ENCODE measurements around the gene ASH1L.
"Not testable (repeated sequence)": the region's sequence is repeated elsewhere in the genome, so short reads cannot be mapped to it uniquely, and the experiment has no call there.

Gene ASH1L

GRCh38 chr1:155433128-155433830, 129.3 kb downstream of the ASH1L start:
- DNase-seq = not testable (repeated sequence)

GRCh38 chr1:155424091-155424490, 138.5 kb downstream of the ASH1L start:
- no peak for DNase-seq

GRCh38 chr1:155420788-155421187, 141.8 kb downstream of the ASH1L start:
- DNase-seq = no peak

GRCh38 chr1:155411840-155412239, 150.8 kb downstream of the ASH1L start:
- DNase-seq = not testable (repeated sequence)

- no peak for DNase-seq
Observed at GRCh38 chr1:155410931-155411330, 151.7 kb downstream of the ASH1L start.

- no peak for DNase-seq
Observed at GRCh38 chr1:155396874-155397476, 165.6 kb downstream of the ASH1L start.

GRCh38 chr1:155392898-155393411, 169.6 kb downstream of the ASH1L start:
- DNase-seq = no peak

GRCh38 chr1:155389826-155390225, 172.8 kb downstream of the ASH1L start:
- no peak for DNase-seq

GRCh38 chr1:155385836-155386235, 176.8 kb downstream of the ASH1L start:
- not testable (repeated sequence) for DNase-seq

- DNase-seq = no peak
Observed at GRCh38 chr1:155383406-155383805, 179.2 kb downstream of the ASH1L start.

GRCh38 chr1:155379631-155380090, 182.9 kb downstream of the ASH1L start:
- DNase-seq = no peak

GRCh38 chr1:155379180-155379579, 183.4 kb downstream of the ASH1L start:
- no peak for DNase-seq

GRCh38 chr1:155360051-155360450, 202.6 kb downstream of the ASH1L start:
- DNase-seq = no peak

GRCh38 chr1:155352631-155353030, 210.0 kb downstream of the ASH1L start:
- DNase-seq = no peak

GRCh38 chr1:155342842-155343241, 219.8 kb downstream of the ASH1L start:
- DNase-seq = no peak

- DNase-seq = no peak
Observed at GRCh38 chr1:155339515-155340097, 223.0 kb downstream of the ASH1L start.

GRCh38 chr1:155334962-155335361, 227.6 kb downstream of the ASH1L start:
- DNase-seq = no peak

GRCh38 chr1:155329980-155330598, 232.5 kb downstream of the ASH1L start:
- DNase-seq = no peak

GRCh38 chr1:155328856-155329255, 233.7 kb downstream of the ASH1L start:
- DNase-seq = not testable (repeated sequence)

GRCh38 chr1:155327981-155328380, 234.6 kb downstream of the ASH1L start:
- no peak for DNase-seq

GRCh38 chr1:155326631-155327037, 236.0 kb downstream of the ASH1L start:
- DNase-seq = no peak

GRCh38 chr1:155326020-155326526, 236.5 kb downstream of the ASH1L start:
- DNase-seq = no peak

GRCh38 chr1:155325603-155325893, 237.1 kb downstream of the ASH1L start:
- no peak for DNase-seq
